ENCODE results near the gene FXYD3. TPM values are rescaled to one million over a fixed set of nuclear protein-coding genes. Genes with fewer than 3 reads are reported as not detected.

FXYD3 gene
- total RNA-seq, 1 donor from 2014 or later, result 17.3 TPM

- Mint-ChIP-seq H3K4me3 (ENCODE audit: low read depth) (no peak within 1 kb of the TSS), H3K27ac (no peak within 1 kb of the TSS), H3K36me3 (ENCODE audit: insufficient read depth) (no peaks in the 10 kb centered on the region), H3K9me3 (ENCODE audit: low read depth) (no peaks in the 10 kb centered on the region), H3K4me1 (ENCODE audit: low read depth) (peaks cover 9% of the 10 kb centered on the region), H3K27me3 (peaks cover 67% of the 10 kb centered on the region)
- peak; percentile 35 for TF ChIP-seq CTCF (IDR thresholded peaks at IDR 0.05; ENCODE audit: unreplicated experiment)
- DNase-seq (ENCODE audit: low spot score, unreplicated experiment), result no peak
These were observed 27.6 kb downstream of the FXYD3 start, which contains the start of gene FXYD7 for GRCh38 chr19:35143231-35143715. Gene FXYD7 (plus strand): TSS chr19:35143255. CDS start chr19:35143334, 79 bp downstream.

GRCh38 chr19:35143818-35144217, 28.2 kb downstream of the FXYD3 start:
- Mint-ChIP-seq H3K4me3 (ENCODE audit: low read depth) (no peak overlapping the region), H3K27me3 (peaks cover 67% of the 10 kb centered on the region), H3K36me3 (ENCODE audit: insufficient read depth) (no peaks in the 10 kb centered on the region), H3K9me3 (ENCODE audit: low read depth) (no peaks in the 10 kb centered on the region), H3K4me1 (ENCODE audit: low read depth) (peaks cover 9% of the 10 kb centered on the region), H3K27ac (no peak overlapping the region)
- DNase-seq (ENCODE audit: low spot score, unreplicated experiment), result no peak
- TF ChIP-seq CTCF (IDR thresholded peaks at IDR 0.05; ENCODE audit: unreplicated experiment), result no peak

- H3K27ac Mint-ChIP-seq, result no peak overlapping the region
- TF ChIP-seq CTCF (IDR thresholded peaks at IDR 0.05; ENCODE audit: unreplicated experiment), result no peak
- H3K27me3 Mint-ChIP-seq, result peaks cover 66% of the 10 kb centered on the region
- no peaks in the 10 kb centered on the region for H3K36me3 Mint-ChIP-seq (ENCODE audit: insufficient read depth)
- no peak for DNase-seq (ENCODE audit: low spot score, unreplicated experiment)
- peaks cover 6% of the 10 kb centered on the region for H3K4me1 Mint-ChIP-seq (ENCODE audit: low read depth)
- no peak overlapping the region for H3K4me3 Mint-ChIP-seq (ENCODE audit: low read depth)
- H3K9me3 Mint-ChIP-seq (ENCODE audit: low read depth), result no peaks in the 10 kb centered on the region
These were observed 28.6 kb downstream of the FXYD3 start for GRCh38 chr19:35144259-35144599.

DNA sequence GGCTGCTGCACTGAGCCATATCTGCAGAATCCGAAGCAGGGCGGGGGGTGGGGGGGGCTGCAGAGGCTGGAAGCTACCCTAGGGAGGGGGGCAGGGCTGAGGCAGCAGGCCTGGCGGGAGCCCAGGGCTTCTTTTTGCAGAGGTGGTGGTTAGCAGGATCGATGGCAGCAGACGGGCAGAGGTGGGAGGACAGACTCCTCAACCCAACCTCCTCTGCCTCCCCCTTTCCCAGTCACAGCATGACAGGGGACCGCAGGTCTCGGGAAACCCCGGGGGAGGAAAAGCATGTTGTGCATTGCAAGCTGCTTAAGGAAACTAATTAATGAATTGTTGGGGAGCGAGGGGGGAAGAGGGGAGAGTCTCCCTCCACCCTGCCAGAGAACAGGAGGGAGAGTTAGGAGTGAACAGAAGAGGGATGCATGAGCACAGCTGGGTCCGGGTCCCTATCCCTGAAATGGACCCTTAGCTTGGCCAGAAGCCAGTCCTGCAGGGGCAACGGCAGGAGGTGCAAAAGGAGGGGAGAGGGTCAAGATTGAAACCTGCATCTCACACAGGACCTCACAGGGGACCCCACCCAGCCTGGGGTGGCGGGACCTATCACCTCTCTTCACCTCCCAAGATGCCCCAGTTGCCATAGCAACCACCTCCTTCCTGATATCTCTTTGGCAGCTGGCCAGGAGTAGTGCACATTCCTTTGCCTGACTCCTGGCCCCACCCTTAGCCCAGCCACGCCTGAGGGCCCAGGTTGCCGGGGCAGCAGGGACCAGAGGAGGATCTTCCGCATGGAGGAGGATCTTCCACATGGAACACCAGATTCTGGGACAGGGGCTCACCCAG, 29.2 kb downstream of the FXYD3 start:
- no peak overlapping the region for H3K4me3 Mint-ChIP-seq (ENCODE audit: low read depth)
- H3K27me3 Mint-ChIP-seq, result peaks cover 68% of the 10 kb centered on the region
- peaks cover 3% of the 10 kb centered on the region for H3K4me1 Mint-ChIP-seq (ENCODE audit: low read depth)
- DNase-seq (ENCODE audit: low spot score, unreplicated experiment), result no peak
- no peak for TF ChIP-seq CTCF (IDR thresholded peaks at IDR 0.05; ENCODE audit: unreplicated experiment)
- H3K36me3 Mint-ChIP-seq (ENCODE audit: insufficient read depth), result no peaks in the 10 kb centered on the region
- H3K27ac Mint-ChIP-seq, result no peak overlapping the region
- no peaks in the 10 kb centered on the region for H3K9me3 Mint-ChIP-seq (ENCODE audit: low read depth)

DNA sequence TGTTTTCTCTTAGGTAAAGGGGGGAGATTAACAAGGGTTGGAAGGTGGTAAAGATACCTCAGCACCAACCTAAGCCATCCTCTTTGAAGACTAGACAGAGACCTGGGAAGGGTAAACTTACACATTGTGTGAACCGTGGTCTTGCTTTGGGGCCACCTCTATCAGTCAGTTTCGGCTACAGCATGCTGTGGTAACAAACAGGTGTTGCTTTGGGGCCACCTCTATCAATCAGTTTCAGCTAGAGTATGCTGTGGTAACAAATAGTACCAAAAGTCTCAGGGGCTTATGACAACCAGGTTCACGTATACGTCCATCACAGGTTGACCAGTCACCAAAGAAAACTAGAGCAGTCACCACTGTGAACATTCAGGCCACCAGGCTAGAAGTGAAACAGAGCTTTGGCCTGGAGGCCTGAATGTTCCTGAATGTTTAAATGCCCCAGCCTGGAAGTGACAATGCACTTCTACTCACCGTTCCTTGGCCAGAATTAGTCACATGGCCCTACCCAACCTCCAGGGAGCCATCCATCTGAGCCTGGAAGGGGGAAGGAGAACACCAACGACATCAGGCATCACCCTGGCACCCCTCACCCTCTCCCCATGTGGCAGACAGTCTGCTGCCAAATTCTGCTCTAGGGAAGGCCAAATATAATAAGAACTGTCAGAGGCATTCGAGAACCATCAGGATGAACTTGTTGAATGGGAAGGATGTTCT, 31.3 kb downstream of the FXYD3 start:
- Mint-ChIP-seq H3K9me3 (ENCODE audit: low read depth) (no peaks in the 10 kb centered on the region), H3K27me3 (peaks cover 68% of the 10 kb centered on the region), H3K4me3 (ENCODE audit: low read depth) (no peak overlapping the region), H3K4me1 (ENCODE audit: low read depth) (no peaks in the 10 kb centered on the region), H3K27ac (no peak overlapping the region), H3K36me3 (ENCODE audit: insufficient read depth) (no peaks in the 10 kb centered on the region)
- TF ChIP-seq CTCF (IDR thresholded peaks at IDR 0.05; ENCODE audit: unreplicated experiment), result no peak
- no peak for DNase-seq (ENCODE audit: low spot score, unreplicated experiment)

Measured in progenitor cell of endocrine pancreas (in vitro differentiated cells).